ELF-1 (cell line): ENCODE results near the gene PANX2.

Experiments
- DNase-seq: peaks from one replicate; pipeline ENCODE4 v3.0.0-alpha.2; 2016; ENCODE audit warnings: low read depth, low spot score

Gene PANX2

DNA sequence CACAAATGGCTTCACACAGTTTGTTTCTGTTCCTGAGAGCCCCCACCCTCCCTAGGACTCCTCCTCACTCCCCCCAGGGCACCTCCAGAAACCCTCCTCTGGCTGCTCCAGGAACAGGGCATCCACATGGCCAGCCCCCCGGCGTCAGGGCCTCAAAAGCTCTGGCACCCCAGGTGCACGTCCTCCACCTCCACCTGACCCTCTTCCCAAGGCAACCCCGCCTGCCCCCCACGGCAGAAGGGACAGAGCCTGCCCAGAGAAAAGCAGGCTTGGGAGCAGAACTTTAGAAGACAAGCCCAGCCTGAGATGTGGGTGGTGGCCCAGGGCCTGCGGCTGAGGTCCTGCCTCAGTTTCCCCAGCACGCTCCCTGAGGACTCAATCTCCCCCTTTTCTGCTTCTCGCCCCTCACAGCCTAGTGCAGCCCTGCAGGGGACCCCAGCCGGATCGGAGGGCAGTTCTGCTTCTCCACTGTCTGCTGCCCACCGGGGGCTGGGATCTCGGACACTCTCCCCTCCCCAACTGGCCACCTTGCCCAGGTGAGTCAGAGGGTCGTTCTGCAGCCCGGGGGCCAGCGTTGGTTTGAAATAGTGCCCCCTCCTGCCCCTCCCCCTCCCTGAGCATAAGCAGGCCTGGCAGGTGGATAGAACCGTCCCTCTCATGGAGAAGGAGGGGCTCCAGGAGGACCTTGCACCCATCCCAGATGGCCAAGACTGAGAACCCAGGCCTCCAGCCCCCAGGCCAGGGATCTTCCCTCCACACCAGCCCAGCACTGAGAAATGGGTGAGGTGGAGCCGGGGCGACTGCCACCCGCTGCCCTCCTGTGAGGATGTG lies 12.8 kb downstream of the PANX2 start:
- DNase-seq: no peak

DNA sequence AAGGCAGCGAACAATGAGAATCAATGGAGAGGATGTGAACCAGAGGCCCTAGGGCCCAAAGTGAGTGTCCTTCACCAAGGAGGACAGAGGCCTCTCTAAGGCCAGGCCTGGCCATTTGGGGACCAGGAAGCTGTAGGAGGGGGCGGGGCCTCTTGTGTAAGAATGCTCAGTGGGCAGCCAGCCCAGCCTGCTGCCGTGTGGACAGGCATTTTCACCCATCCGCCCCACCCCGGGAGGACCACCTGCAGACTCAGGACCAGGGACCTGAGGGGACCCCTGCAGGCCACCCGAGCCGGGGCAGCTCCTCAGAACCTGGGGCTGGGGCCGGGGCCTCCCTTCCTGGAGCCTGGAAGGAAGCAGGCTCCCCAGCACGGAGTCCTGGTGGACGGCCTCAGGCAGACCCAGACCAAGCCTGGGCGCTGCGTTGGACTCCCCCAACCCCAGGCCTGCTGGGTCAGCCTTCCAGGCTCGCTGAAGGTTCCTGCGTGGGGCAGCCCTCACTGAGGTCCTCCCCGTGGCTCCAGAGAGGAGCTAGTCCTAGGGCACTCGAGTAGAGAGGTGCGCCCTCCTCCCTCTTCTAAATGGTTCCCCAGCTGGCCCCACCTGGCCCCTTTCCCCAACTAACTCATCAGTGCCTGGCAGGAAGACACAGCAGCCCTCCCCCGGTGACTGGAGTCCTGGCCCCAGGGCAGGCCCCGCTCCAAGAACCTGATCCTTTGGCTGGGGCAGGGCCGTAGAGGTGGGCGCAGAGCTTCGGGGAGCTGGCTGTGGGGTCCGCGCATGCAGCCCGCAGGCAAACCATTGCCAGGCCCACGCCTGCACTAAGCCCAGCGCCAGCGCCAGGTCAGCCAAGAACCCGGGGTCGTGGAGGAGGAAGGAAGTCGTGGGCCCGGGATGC lies 13.7 kb downstream of the PANX2 start:
- peak; percentile 57 for DNase-seq

DNA sequence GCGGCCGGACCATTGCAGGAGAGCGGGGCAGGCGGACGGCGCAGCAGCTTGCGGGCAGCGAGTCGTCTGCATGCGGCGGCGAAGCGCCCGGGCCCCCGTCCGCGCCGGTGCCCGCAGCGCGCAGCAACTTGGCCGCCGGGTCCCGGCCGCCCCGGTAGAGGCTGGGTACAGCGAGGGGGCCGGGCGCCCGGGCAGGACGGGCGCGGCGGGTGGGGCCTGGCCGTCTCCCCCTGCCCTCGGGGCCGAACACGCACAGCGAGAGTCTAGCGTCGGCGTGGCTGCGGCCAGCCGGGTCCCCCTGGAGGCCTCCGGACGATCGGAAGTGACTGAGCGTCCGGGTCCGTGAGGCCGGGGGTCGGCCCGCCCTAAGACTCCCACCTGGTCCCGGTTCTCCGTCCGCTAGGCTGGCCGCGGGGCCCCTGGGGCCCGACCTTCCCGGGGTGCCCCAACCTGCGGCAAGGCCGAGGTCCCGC lies 14.4 kb downstream of the PANX2 start:
- peak; percentile 47 for DNase-seq

DNA sequence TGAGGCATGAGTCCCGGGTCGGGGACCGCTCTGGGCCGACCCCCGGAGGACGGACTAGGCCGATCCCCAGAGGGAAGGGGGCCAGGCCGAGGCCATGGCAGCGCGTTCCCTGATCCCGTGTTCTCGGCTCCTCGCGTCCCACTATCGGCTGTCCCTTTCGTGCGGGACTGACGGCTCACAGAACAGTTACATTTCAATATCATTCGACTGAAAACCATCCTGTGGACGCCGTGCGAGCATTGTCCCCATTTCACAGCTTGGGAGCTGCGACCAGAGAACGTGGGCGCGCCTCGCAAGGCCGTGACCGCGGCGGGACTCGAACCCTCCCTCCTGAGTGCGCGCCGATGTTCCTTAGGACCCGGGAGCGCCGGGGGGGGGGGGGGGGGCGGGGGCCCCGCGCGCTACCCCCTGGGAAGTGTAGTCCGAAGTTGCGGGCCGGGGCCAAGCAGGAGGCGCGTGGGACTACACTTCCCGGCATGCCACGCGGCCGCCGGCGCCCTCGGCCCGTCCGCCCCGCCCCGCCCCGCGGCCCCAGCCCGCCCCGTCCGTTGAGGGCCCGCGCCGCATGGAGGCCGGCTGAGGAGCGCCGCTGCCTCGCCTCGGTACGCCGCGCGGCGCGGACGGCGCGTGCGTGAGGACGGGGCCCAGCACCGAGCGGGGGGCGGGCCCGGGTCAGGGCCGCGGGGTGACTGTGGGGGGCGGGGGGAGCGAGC lies 15.0 kb downstream of the PANX2 start, which contains the start of gene TRABD:
Gene TRABD, plus strand, starts transcription at position 539 of the 713 bp plus-strand sequence. CDS start 7,148 bp downstream, outside the sequence.
- peak; percentile 70 for DNase-seq

DNA sequence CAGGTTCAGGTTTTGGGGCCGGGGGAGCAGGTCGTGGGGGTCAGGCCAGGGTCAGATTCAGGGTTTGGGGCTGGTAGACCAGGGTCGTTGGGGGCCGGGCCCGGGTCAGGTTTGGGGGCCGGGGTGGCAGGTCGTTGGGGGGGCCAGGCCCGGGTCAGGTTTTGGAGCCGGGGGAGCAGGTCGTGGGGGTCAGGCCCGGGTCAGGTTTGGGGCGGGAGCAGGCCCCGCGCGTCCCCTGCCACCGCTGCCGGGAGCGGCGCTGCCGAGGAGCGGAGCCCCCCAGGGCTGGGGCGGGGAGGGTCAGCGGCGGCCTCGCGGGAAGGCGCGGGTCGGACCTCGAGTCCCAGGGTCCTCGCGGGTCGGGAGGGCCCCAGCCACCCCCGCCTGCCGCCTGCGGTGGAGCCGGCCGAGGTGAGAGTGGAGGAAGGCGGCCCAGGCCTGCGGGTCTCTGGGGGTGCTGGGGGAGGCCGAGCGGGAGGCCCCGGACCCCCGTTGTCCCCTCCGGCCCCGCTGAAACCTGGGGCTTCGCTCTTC lies 15.7 kb downstream of the PANX2 start:
- DNase-seq: no peak

DNA sequence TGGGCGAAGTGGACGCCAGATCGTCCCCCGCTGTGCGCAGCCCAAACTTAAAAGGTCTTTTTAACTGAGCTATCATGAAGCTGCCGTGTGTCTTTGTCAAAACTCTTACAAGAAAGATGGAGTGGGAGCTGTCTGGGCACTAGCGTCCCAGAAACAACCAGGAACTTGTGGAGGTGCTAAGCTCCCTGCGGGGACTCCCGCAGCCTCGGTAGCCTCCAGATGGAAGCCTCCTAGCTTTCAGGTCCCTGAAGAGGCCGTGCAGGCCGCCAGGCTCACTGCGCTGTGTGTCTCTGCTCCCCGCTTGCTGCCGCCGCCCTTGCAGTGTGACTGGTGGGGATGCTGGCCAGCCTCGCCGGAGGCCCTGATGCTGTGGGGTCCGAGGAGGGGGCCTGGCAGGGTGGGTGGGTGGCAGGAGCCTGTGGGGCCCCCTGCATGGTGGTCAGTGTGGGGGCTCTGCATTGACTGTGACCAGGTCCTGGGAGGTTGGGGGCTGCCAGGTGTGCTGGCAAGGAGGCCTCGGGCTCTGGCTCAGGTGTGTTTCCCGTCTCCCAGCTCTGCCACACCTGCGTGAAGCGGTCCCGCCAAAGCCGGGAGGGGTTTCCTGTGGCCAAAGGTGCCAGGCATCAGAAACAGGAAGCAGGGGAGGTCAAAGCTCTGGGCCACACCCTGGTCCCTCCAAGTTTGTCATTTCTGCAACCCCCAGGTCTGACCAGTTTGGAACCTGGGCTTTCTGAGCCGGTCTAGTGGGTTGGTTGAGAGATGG lies 16.4 kb downstream of the PANX2 start:
- no peak for DNase-seq

DNA sequence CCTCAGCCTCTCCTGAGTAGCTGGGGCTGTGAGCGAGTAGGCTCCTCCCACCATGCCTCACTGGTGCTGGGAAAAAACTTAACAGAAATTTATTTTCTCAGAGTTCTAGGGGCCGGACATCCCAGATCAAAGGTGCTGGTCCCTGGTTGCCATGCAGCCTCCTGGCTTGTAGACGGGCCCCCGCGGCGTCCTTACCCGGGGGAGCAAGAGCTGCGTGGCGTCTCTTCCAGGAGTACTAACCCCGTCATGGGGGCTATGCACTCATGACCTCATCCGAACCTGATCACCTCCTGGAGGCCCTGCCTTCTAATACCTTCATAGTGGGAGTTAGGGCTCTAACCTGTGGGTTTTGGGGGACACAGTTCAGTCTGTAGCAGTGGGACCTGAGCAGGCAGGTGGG lies 17.8 kb downstream of the PANX2 start:
- DNase-seq: no peak

DNA sequence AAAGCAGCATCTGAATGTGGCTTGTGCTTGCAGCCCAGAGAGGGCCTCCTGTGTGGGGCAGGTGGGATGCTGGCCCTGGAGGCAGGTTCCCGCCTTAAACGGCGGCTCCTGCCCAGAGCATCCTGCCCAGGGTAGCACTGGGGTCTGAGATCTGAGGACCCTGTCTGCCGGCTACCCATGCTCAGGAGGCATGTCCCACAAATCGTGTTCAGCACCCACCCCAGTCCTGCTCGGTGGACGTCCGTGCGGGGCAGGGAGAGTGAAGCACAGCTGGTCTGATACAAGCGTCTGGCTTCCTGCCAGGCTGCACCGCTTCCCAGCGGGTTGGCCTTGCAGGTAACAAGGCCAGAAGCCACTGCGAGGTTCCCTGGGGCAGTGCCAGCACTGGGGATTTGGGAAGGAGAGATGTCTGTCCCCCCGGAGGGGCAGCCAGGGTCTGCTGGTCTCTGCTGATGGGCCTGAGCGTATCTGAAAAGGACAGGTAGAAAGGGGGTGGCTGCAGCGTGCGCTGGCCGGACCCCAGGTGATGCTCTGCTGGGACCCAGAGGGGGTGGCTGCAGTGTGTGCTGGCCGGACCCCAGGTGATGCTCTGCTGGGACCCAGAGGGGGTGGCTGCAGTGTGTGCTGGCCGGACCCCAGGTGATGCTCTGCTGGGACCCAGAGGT lies 18.8 kb downstream of the PANX2 start:
- no peak for DNase-seq

DNA sequence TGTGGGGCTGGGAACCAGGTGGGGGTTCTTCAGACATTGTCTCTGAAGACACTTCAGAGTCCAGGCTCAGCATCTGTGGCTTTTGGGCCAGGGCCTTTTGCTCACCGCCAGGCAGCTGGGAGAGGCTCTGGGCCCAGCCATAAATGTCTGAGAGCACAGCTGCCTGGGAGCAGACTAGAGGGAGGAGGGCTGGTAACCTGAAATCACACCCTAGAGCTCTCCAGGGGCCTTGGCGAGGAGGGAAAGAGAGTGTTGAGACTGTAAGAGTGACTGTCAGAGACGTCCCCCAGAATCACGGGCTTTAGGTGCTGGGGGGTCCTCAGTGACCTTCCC lies 19.3 kb downstream of the PANX2 start:
- no peak for DNase-seq

DNA sequence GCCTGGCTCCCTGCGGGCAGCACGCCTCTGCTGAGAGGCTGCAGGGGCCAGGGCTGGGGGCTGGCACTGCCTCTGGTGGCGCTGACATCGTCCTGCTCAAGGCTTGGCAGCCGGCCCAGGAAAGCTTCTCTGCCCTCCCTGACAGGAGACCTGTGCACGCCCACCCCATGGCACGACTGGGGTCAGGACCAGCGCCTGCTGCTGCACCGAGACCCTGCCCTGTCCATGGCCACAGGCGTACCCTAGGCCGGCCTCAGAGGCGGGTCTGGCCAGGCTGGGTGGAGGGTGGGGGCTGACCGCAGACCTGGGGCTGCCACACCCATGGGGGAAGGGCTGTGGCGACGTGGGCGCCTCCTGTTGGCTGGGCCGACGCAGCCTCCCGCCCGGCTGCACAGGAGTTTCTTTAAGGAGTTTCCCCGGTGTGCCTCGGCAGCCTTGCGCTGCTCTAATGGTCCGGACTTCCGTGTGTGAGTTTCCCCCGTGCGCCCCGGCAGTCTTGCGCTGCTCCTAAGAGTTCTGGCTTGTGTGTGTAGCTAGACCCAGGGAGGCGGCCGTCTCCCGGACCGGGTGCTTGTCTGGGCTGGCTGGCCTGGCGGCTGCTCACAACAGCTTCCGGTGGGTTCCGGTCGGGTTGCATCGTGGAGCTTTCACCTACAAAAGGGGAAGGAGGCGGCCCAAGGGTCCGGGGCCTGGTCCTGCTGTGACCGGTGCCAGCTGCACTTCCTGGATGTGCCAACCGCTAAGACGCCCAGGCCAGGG lies 19.8 kb downstream of the PANX2 start:
- peak; percentile 88 for DNase-seq

DNA sequence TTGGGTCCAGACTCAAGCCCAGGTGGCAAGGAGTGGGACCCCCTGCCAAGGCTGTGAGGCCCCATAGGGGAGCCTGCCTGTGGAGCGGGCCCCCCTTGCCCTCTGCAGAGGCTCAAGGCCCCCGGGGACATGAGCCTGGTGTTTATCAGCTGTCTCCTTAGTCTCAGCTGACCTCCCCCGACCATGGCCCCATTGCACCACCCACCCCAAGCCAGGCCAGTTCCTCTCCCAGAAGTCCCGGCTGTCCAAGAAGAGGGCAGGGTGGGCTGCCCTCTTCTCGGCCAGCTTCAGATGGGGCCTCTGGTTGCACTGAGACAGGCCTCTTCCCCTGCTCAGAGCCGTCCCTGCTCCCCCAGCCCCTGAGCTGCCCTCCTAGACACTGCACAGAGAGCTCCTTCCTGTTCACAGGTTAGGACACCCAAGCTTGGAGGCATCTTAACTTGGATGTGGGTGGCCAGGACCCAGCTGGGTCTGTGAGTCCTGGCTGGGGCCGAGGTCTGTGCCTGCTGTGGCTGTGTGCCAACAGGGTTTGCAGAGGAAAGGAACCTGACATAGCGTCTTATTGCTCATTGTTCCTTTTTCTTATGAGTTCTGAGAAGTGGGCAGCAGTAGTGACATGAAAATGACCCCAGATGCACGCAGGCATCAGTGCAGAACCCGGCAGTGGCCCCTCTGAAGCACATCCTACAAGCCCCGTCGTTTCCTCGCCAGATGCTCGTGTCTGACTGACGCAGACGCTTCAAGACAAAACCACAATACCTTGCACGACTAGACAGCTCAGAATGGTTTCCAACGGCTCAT lies 20.6 kb downstream of the PANX2 start:
- DNase-seq: no peak

DNA sequence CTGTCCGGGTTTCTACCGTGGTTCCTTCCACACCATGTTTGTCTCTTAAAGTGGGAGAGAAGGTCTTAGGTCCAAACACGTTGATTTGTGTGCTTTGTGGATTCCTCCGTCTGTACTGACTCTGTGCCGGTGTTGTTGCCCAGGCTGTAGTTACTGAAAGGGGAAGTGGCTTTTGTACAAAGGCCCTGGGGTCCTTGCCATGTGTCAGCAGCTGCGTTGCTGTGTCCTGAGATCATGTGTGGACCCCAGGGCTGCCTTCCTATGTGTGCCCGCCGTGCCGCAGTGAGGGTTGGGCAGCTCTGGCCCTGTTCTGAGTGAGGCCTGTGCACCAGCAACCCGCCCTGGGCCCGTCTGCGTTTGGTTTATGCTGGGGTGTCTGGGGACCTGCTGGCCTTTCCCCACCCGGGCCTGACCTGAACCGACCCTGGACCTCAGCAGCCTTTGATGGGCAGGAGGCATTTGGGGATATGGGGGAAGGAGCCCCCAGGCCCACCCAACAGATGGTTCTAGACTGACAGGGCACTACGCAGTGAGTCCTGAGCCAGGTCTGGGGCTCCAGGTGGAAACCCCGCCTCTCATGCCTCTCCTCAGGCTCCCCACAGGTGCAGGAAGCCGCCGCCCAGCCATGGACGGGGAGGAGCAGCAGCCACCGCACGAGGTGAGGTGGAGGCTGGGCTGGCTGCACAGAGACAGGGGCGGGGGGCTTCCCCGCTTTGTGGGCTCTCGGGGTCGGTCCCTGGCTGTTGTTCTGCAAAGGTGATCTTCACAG lies 22.1 kb downstream of the PANX2 start:
- no peak for DNase-seq

DNA sequence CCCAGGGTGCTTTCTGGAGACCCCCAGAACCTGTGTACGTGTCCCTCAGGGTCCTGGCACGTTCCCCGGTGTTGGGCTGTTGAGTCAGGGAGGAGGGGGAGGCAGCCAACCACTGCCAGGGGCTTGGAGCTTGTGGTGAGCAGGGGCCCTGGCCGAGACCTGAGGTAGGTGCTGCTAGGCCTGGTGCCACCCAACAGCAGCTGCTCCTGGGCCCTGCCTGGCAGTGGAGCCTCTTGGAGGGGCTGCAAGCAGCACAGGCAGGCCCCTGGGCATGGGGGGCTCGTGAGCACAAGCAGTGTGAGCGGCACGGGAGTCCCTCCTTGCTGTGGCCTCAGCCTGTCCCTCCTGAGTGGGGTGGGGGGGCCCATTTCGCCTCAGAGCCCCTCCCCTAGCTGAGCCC lies 23.1 kb downstream of the PANX2 start:
- no peak for DNase-seq

DNA sequence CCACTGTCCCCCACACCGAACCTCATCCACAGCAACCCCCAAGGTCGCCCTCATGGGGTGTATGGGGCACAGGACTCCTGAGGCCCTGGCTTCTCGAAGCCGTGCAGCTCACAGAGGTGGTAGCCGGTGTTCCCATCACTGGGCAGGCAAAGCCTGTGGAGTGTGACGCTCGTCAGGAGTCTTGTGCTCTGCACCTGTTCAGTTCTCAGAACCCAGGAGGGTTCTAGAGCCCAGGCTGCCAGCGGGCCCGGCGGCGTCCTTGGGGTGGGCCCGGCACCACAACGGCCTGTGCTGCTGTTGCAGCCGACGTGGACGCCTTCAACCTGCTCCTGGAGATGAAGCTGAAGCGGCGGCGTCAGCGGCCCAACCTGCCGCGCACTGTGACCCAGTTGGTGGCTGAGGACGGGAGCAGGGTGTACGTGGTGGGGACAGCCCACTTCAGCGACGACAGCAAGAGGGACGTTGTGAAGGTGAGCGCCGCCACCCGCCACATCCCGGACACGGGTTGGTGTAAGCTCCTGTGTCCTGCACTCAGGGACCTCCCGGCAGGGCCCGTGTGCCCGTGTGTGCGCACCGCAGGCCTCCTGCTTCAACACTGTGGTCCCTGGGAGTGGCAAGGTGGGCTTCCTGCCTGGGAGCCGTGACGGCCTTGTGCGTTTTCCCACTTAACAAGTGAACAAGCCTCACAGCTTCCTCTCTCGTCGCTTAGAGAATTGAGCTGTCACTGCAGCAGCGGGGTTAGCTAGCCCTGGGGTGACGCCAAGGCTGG lies 23.7 kb downstream of the PANX2 start:
- no peak for DNase-seq

DNA sequence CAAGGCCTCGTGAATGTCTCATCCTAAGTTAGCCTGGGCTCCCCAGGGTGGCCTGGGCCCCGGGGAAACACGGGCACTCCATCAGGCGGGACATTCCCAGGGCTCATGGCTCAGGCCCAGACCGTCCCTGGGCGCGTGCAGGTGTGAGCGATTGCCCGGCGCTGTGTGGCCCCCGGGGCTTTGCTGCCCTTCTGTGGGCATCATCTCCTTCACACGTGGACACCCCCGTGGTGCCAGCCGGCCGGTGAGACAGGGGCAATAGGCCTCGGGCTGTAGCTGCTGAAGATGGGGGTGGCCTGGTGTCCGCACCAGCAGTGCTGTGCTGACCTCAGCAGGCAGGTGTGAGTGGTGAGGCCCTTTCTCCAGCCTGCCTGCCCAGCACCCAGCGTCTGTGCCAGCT lies 25.7 kb downstream of the PANX2 start:
- no peak for DNase-seq

DNA sequence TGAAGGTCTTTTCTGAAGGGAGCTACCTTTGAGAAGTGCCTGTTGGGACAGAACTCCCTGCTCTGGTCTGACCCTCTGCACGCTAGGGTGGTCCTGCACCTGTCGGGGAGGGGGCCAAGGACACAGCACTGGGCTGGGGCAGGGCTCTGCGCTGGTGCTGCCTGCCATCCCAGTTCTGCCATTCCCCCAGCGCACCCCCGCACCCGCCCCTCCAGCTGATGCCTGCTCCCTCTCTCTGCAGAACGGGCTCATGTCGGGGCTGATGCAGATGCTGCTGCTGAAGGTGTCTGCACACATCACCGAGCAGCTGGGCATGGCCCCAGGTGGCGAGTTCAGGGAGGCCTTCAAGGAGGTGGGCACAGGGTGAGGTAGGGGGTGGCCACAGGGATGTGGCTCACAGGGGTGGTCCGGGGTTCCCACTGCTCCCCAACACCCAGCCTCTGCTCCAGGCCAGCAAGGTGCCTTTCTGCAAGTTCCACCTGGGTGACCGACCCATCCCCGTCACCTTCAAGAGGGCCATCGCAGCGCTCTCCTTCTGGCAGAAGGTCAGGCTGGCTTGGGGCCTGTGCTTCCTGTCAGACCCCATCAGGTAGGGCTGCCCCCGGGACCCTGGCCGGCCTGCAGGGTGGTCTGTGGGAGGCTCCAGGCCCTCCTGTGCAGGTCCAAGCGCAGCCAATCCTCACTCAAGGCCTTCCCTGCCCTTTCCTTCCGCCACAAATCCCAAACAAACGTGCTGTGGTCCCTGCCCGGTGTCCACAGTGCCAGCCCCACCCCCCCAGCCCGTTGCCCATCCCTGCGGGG lies 26.7 kb downstream of the PANX2 start:
- no peak for DNase-seq
